Lower leg skin (tissue), 4 donors: ENCODE data around the gene CYB5B. TPM values are rescaled to one million over a fixed set of nuclear protein-coding genes. Genes with fewer than 3 reads are reported as not detected.

Source experiments
- DNase-seq, 2 donors: peaks; one replicate each; pipeline ENCODE4 v3.0.0-alpha.2; 2019; ENCODE audit warnings: low spot score in 2 of 2
- H3K4me3 ChIP-seq: fragments of 200-600 bp; sonication (generic); 2 replicates; pipeline ENCODE4 v1.5.1; 2017; ENCODE audit warnings: mild to moderate bottlenecking, low read depth; ENCODE audit not compliant: poor library complexity, severe bottlenecking
- POLR2A ChIP-seq, 2 donors: fragments of 450-650 bp; IDR thresholded peaks; one replicate each; pipeline ENCODE4 v1.6.1; 2016 to 2017; ENCODE audit warnings: antibody characterized with exemption in 2 of 2, mild to moderate bottlenecking in 1 of 2, moderate library complexity in 1 of 2
- WGBS, 2 donors: methylation state at CpG; one replicate each; pipeline ENCODE4 v1.1.5; 2018; 5-methylcytosine and 5-hydroxymethylcytosine counted together
- intact Hi-C: fragments of 100-400 bp; cut with DNase I; formaldehyde crosslinking; loops from one replicate; pipeline ENCODE4 v1.15.0; 2023; ENCODE audit warnings: low total_unique reads
- total RNA-seq, 4 donors: library from RNA; depleted of rRNA; stranded (reverse); fragments of >200 nt; gene quantifications; one replicate each; pipeline ENCODE4 v1.1.0, GENCODE V29; 2016
- TF ChIP-seq, protein P1 (sequence below), 3 donors: fragments of 450-650 bp; IDR thresholded peaks; one replicate each; pipeline ENCODE4 v1.5.1; 2016; ENCODE audit warnings: antibody characterized with exemption in 3 of 3, mild to moderate bottlenecking in 3 of 3, moderate library complexity in 2 of 3

The CYB5B gene, protein sequence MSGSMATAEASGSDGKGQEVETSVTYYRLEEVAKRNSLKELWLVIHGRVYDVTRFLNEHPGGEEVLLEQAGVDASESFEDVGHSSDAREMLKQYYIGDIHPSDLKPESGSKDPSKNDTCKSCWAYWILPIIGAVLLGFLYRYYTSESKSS
- total RNA-seq: 10 to 100 TPM; 22.3 to 34.5 (median 25.9) TPM

DNA sequence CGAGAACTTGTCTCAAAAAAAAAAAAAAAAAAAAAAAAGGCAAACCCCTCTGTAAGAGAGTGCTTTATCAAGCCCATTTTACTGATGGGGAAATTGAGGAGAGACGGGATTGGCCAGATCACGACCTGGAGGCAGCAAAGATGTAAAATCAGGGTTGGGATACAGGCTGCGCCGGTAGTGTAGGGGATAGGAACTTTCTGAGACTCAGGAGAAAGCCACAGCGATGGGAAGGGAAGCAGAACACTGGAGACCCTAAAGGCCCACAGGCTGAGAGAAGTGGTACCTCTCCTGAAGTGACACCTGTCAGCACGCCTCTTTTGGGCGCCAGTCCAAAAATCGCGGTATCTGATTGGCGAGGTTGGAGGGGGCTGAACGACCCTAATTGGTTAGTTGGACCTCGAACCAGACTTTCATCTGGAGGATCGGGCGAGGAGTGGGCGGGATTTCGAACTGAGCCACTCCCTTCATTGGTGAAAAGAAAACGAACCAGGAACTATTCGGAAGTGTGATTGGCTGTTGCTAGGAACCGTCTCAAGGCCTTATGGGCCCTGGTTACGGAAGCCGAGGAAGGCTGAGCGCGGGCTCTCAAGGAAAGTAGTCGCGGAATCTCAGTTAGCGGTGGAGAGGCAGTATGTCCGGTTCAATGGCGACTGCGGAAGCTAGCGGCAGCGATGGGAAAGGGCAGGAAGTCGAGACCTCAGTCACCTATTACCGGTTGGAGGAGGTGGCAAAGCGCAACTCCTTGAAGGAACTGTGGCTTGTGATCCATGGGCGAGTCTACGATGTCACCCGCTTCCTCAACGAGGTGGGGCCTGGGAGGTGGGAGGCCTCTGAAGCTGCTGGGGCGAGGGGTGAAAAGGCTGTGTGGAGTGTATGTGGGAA is at the start of gene CYB5B:
CYB5B (plus strand) TSS at position 567 of the 882 bp plus-strand sequence; CDS start at position 632, 65 bp downstream.
- peak in 1 of 2 donors; percentile 19 for TF ChIP-seq POLR2A (IDR thresholded peaks at IDR 0.05)
- TF ChIP-seq, protein P1, sequence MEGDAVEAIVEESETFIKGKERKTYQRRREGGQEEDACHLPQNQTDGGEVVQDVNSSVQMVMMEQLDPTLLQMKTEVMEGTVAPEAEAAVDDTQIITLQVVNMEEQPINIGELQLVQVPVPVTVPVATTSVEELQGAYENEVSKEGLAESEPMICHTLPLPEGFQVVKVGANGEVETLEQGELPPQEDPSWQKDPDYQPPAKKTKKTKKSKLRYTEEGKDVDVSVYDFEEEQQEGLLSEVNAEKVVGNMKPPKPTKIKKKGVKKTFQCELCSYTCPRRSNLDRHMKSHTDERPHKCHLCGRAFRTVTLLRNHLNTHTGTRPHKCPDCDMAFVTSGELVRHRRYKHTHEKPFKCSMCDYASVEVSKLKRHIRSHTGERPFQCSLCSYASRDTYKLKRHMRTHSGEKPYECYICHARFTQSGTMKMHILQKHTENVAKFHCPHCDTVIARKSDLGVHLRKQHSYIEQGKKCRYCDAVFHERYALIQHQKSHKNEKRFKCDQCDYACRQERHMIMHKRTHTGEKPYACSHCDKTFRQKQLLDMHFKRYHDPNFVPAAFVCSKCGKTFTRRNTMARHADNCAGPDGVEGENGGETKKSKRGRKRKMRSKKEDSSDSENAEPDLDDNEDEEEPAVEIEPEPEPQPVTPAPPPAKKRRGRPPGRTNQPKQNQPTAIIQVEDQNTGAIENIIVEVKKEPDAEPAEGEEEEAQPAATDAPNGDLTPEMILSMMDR (IDR thresholded peaks at IDR 0.05): no peak
- DNase-seq: peak; percentile 95 to 98
- WGBS, 2 donors: 4% methylated on average over 40 of the region's 40 CpGs
- intact Hi-C loops: no loop called here
- H3K4me3 ChIP-seq: peak within 1 kb of the TSS; percentile 50

DNA sequence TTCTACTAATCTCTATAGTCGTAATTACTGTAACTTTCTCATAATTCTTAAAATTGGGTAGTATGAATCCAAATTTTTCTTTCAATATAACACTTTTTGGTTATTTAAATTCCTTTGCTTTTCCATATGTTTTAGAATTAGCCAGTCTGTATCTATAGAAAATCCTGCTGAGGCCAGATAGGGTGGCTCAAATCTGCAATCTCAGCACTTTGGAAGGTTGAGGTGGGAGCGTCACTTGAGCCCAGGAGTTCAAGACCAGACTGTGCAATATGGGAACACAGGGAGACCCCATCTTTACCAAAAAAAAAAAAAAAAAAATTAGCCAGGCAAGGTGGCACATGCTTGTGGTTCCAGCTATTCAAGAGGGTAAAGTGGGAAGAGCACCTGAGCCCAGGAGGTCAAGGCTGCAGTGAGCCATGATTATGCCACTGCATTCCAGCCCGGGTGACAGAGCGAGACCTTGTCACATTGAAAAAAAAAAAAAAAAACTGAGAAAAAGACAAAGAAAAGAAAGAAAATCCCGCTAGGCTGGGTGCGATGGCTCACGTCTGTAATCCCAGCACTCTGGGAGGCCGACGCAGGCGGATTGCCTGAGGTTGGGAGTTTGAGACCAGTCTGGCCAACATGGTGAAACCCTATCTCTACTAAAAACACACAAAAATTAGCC is 47.9 kb upstream of the CYB5B start:
- TF ChIP-seq, protein P1 (IDR thresholded peaks at IDR 0.05): no peak
- no peak for TF ChIP-seq POLR2A (IDR thresholded peaks at IDR 0.05)
- WGBS, 2 donors: 94 to 96% methylated on average over 10 of the region's 10 CpGs
- DNase-seq: no peak
- no peak overlapping the region for H3K4me3 ChIP-seq
- intact Hi-C loops: no loop called here

DNA sequence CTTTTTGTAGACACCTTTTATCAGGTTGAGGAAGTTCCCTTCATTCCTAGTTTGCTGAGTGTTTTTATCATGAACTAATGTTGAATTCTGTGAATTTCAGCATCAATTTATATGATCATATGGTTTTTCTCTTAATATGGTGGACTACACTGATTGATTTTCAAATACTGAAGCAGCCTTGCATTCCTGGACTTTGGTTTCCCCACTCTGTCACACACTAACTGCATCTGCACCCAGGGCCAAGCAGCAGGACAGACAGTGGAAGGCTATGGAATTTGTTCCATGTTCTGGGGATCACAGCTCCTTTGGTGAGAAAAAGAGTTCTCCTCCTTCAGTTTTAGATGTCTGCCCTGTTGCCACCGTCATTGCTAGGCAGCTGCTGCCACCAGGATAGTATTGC is 46.4 kb upstream of the CYB5B start:
- WGBS, 2 donors: 88 to 96% methylated on average over 1 of the region's 1 CpG
- intact Hi-C loops: no loop called here
- TF ChIP-seq, protein P1 (IDR thresholded peaks at IDR 0.05): no peak
- no peak for TF ChIP-seq POLR2A (IDR thresholded peaks at IDR 0.05)
- no peak overlapping the region for H3K4me3 ChIP-seq
- DNase-seq: no peak

DNA sequence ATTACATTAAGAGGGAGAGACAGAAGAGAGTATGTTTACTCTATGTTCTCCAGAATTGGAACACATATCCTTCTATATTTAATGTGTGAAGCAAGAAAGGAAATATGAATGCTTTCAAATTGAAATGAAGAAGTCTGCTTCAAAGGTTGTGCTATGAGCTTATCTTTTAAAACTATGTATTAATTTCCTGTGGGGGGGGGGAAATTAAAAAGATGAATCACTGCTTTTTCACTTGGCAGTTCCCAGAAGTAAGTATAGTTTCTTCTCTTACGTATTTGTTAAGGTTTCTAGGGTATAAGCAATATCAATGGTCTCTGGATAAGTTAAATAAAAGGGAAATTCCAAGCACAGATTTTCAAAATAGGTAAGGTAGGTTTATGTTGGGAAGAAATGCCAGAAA is 45.7 kb upstream of the CYB5B start:
- H3K4me3 ChIP-seq: no peak overlapping the region
- TF ChIP-seq POLR2A (IDR thresholded peaks at IDR 0.05): no peak
- TF ChIP-seq, protein P1 (IDR thresholded peaks at IDR 0.05): no peak
- intact Hi-C loops: no loop called here
- 74 to 76% methylated on average over 1 of the region's 1 CpG for WGBS, 2 donors
- no peak for DNase-seq

DNA sequence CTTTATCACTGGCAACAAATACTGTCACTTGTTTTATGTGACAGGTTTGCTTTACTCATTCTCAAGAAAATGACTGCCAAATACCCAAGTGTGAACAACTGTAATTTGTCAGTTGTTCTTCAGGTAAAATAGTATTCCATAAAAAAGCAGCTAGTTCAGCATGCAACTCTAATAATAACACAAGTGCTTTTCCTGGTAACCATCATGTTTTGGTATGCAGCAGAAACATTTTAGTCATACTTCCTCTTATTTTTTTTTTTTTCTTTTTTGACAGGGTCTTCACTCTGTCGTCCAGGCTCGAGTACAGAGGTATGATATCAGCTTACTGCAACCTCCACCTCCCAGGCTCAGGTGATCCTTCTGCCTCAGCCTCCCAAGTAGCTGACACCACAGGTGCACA is 43.2 kb upstream of the CYB5B start:
- TF ChIP-seq, protein P1 (IDR thresholded peaks at IDR 0.05): no peak
- no peak for TF ChIP-seq POLR2A (IDR thresholded peaks at IDR 0.05)
- no peak for DNase-seq
- intact Hi-C loops: no loop called here
- H3K4me3 ChIP-seq: no peak overlapping the region
- WGBS, 2 donors: 68 to 77% methylated on average over 2 of the region's 2 CpGs
